Measurements from ENCODE around the gene PSMB5.
A peak's percentile ranks its signal among the peaks of the same experiment; 100 is the strongest.

The PSMB5 gene

GRCh38 chr14:23057757-23058653, 23.3 kb upstream of the PSMB5 start:
- peak; percentile 88 for TF ChIP-seq CTCF (IDR thresholded peaks at IDR 0.05)

GRCh38 chr14:23056956-23057756, 22.5 kb upstream of the PSMB5 start, which contains the start of gene CDH24:
Gene CDH24 (minus strand): TSS chr14:23057520. CDS start chr14:23055733, 1,787 bp downstream.
- no peak for TF ChIP-seq CTCF (IDR thresholded peaks at IDR 0.05)

GRCh38 chr14:23056145-23056955, 21.6 kb upstream of the PSMB5 start:
- TF ChIP-seq CTCF (IDR thresholded peaks at IDR 0.05), result peak; percentile 86

- TF ChIP-seq CTCF (IDR thresholded peaks at IDR 0.05), result no peak
These were observed 21.0 kb upstream of the PSMB5 start for GRCh38 chr14:23055621-23056144.

GRCh38 chr14:23055147-23055550, 20.4 kb upstream of the PSMB5 start:
- no peak for TF ChIP-seq CTCF (IDR thresholded peaks at IDR 0.05)

- TF ChIP-seq CTCF (IDR thresholded peaks at IDR 0.05), result no peak
These were observed 19.5 kb upstream of the PSMB5 start for GRCh38 chr14:23054000-23054811.

Measured in LNCAP (cell line).